ENCODE data around the gene RHOBTB1.

The RHOBTB1 gene

DNA sequence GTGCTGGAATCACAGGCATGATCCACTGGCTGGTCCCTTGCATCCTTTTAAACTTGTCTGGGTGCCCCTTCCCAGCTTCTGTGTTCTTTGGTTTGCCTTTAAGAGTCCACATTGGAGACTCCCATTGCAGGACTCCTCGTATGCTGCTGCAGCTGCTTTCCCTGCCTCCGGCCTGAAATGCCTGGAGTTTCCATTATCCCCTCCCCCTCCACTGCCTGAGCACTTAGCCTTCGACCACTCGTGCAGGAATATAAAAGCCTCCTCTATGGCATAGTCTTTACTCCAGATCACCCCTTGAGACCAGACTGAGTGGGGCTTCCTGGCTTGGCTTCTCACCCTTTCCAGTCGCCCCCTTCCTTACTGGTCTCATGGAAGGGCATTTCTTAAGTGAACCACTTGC, 80.2 kb downstream of the RHOBTB1 start:
- TF ChIP-seq, protein P1, sequence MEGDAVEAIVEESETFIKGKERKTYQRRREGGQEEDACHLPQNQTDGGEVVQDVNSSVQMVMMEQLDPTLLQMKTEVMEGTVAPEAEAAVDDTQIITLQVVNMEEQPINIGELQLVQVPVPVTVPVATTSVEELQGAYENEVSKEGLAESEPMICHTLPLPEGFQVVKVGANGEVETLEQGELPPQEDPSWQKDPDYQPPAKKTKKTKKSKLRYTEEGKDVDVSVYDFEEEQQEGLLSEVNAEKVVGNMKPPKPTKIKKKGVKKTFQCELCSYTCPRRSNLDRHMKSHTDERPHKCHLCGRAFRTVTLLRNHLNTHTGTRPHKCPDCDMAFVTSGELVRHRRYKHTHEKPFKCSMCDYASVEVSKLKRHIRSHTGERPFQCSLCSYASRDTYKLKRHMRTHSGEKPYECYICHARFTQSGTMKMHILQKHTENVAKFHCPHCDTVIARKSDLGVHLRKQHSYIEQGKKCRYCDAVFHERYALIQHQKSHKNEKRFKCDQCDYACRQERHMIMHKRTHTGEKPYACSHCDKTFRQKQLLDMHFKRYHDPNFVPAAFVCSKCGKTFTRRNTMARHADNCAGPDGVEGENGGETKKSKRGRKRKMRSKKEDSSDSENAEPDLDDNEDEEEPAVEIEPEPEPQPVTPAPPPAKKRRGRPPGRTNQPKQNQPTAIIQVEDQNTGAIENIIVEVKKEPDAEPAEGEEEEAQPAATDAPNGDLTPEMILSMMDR (IDR thresholded peaks at IDR 0.05; ENCODE audit: low read depth, low read length, poor library complexity, severe bottlenecking): no peak
- no peak for TF ChIP-seq EZH2phosphoT487 (IDR thresholded peaks at IDR 0.05; ENCODE audit: borderline replicate concordance, low read length)
- no peaks in the 10 kb centered on the region for H3K4me1 ChIP-seq (ENCODE audit: control insufficient read depth, low read length)
- no peaks in the 10 kb centered on the region for H3K9me3 ChIP-seq (ENCODE audit: control insufficient read depth, insufficient read depth, low read length)
- H4K20me1 ChIP-seq (ENCODE audit: control insufficient read depth, insufficient read depth, low read depth, low read length): no peaks in the 10 kb centered on the region
- H3K79me2 ChIP-seq (ENCODE audit: control insufficient read depth, low read length): no peaks in the 10 kb centered on the region
- no peaks in the 10 kb centered on the region for H3F3A ChIP-seq (ENCODE audit: control insufficient read depth, insufficient read depth)
- no peak overlapping the region for H3K27ac ChIP-seq (ENCODE audit: low read depth, low read length)
- no peak overlapping the region for H3K4me2 ChIP-seq (ENCODE audit: low read length)
- H3K36me3 ChIP-seq (ENCODE audit: control insufficient read depth, low read length): no peaks in the 10 kb centered on the region
- no peaks in the 10 kb centered on the region for H3K9me2 ChIP-seq (replicated peaks; ENCODE audit: control insufficient read depth, low read length)
- peaks cover 5% of the 10 kb centered on the region; the same call in 1 of the 2 replicates for H3K27me3 ChIP-seq (ENCODE audit: control insufficient read depth, low read length)
- H3K4me3 ChIP-seq (ENCODE audit: low read length): no peak overlapping the region

DNA sequence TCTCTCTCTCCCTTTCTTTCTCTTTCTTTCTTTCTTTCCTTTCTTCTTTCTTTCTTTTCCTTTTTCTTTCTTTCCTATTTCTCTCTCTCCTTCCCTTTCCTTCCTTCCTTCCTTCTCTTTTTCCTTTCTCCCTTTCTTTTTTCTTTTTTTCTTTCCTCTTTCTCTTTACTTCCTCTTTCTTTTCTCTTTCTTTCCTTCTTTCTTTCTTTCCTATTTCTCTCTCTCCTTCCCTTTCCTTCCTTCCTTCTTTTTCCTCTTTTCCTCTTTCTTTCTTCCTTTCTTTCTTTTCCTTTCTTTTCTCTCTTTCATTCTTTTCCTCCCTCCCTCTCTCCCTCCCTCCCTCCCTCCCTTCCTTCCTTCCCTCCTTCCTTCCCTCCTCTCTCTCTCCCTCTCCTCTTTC, 81.5 kb downstream of the RHOBTB1 start:
- Histone ChIP-seq H3K4me3 (ENCODE audit: low read length) (no peak overlapping the region), H3K27me3 (ENCODE audit: control insufficient read depth, low read length) (peaks cover 5% of the 10 kb centered on the region; the same call in 1 of the 2 replicates), H3K27ac (ENCODE audit: low read depth, low read length) (no peak overlapping the region), H3K36me3 (ENCODE audit: control insufficient read depth, low read length) (no peaks in the 10 kb centered on the region), H4K20me1 (ENCODE audit: control insufficient read depth, insufficient read depth, low read depth, low read length) (no peaks in the 10 kb centered on the region), H3K9me3 (ENCODE audit: control insufficient read depth, insufficient read depth, low read length) (no peaks in the 10 kb centered on the region), H3K4me1 (ENCODE audit: control insufficient read depth, low read length) (no peaks in the 10 kb centered on the region), H3F3A (ENCODE audit: control insufficient read depth, insufficient read depth) (no peaks in the 10 kb centered on the region), H3K9me2 (replicated peaks; ENCODE audit: control insufficient read depth, low read length) (no peaks in the 10 kb centered on the region), H3K79me2 (ENCODE audit: control insufficient read depth, low read length) (no peaks in the 10 kb centered on the region), H3K4me2 (ENCODE audit: low read length) (no peak overlapping the region)
- TF ChIP-seq, protein P1 (IDR thresholded peaks at IDR 0.05; ENCODE audit: low read depth, low read length, poor library complexity, severe bottlenecking): no peak
- TF ChIP-seq EZH2phosphoT487 (IDR thresholded peaks at IDR 0.05; ENCODE audit: borderline replicate concordance, low read length): no peak

DNA sequence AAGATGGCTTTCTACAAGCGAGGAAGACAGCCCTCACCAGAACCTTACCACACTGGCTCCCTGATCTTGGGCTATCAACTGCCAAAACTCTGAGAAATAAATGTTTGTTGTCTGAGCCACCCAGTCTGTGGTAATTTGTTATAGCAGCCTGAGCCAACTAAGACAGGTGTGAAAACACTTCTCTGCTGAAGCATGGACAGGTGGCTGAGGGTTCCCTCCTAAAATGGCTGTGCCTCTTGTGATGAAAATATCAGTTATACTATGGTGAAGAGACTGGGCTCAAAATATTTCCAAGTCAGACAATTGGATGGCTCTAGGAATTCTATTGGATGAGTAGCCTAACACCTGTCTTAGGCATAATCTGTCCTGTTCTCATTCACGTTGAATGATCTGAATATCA, 87.6 kb downstream of the RHOBTB1 start:
- H3K27ac ChIP-seq (ENCODE audit: low read depth, low read length): no peak overlapping the region
- no peaks in the 10 kb centered on the region for H3K9me3 ChIP-seq (ENCODE audit: control insufficient read depth, insufficient read depth, low read length)
- TF ChIP-seq EZH2phosphoT487 (IDR thresholded peaks at IDR 0.05; ENCODE audit: borderline replicate concordance, low read length): no peak
- TF ChIP-seq, protein P1 (IDR thresholded peaks at IDR 0.05; ENCODE audit: low read depth, low read length, poor library complexity, severe bottlenecking): no peak
- H3K9me2 ChIP-seq (replicated peaks; ENCODE audit: control insufficient read depth, low read length): no peaks in the 10 kb centered on the region
- H3K27me3 ChIP-seq (ENCODE audit: control insufficient read depth, low read length): no peaks in the 10 kb centered on the region; the same call in 1 of the 2 replicates
- no peak overlapping the region for H3K4me2 ChIP-seq (ENCODE audit: low read length)
- H3F3A ChIP-seq (ENCODE audit: control insufficient read depth, insufficient read depth): no peaks in the 10 kb centered on the region
- H3K4me3 ChIP-seq (ENCODE audit: low read length): no peak overlapping the region
- no peaks in the 10 kb centered on the region for H3K79me2 ChIP-seq (ENCODE audit: control insufficient read depth, low read length)
- H3K4me1 ChIP-seq (ENCODE audit: control insufficient read depth, low read length): no peaks in the 10 kb centered on the region
- no peaks in the 10 kb centered on the region for H3K36me3 ChIP-seq (ENCODE audit: control insufficient read depth, low read length)
- H4K20me1 ChIP-seq (ENCODE audit: control insufficient read depth, insufficient read depth, low read depth, low read length): no peaks in the 10 kb centered on the region

Data from DOHH2 (cell line).